ENCODE data around the gene TMEM72.

The TMEM72 gene

DNA sequence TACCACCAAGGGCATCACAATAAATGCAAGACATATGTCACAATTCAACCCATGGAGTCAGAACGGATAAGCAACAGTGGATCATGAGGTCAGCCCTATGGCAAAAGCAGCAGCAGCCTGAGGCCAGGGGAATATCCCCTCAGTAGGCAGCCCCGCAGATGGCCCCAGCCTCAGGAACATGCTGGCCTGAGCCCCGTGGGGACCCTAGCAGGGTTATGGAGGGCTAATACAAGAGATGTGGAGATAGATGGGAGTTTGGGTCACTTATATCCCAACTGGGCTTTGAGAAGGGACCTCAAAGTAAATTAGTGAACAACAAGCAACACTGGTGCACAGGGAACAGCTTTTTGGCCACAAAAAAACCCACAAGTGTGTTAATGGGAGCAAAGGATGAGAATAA, 9.1 kb downstream of the TMEM72 start:
- H3K27me3 ChIP-seq (ENCODE audit: control insufficient read depth in 1 of 2, insufficient read depth in 2 of 2, low read length in 2 of 2), result peaks cover 0 to 2% of the 10 kb centered on the region in 2 donors
- no peak overlapping the region for H3K27ac ChIP-seq (ENCODE audit: low read length)
- H3K9ac ChIP-seq (ENCODE audit: low read length in 2 of 2), result no peak overlapping the region
- H3K36me3 ChIP-seq (ENCODE audit: control insufficient read depth in 2 of 2, insufficient read depth in 2 of 2, low read length in 2 of 2), result no peaks in the 10 kb centered on the region
- no peak overlapping the region for H3K4me3 ChIP-seq (ENCODE audit: low read length in 2 of 2)
- no peaks in the 10 kb centered on the region for H3K4me1 ChIP-seq (ENCODE audit: control insufficient read depth, insufficient read depth, low read length)
- no peaks in the 10 kb centered on the region for H3K9me3 ChIP-seq (ENCODE audit: control insufficient read depth in 2 of 2, low read length in 2 of 2)

DNA sequence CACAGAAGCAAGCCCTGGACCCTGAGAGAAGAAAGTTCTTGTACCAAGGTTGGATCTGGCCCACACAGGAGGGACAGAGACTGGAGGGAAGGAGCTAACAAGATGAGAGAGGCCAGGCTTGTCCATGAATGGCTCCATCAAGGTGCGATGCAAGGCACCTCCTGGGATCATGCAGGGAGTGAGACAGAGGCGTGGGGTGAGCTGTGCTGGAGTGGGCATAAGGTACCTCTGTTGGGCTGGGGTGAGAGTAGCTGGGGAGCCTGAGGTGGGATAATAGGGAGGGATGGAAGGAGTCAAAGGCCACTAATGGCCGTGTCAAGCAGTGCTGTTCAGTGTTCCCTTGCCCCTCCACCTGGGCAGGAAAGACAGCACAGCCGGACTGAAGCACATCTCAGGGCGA, 9.9 kb downstream of the TMEM72 start:
- Histone ChIP-seq H3K9ac (ENCODE audit: low read length in 2 of 2) (no peak overlapping the region), H3K36me3 (ENCODE audit: control insufficient read depth in 2 of 2, insufficient read depth in 2 of 2, low read length in 2 of 2) (no peaks in the 10 kb centered on the region), H3K4me1 (ENCODE audit: control insufficient read depth, insufficient read depth, low read length) (no peaks in the 10 kb centered on the region)

DNA sequence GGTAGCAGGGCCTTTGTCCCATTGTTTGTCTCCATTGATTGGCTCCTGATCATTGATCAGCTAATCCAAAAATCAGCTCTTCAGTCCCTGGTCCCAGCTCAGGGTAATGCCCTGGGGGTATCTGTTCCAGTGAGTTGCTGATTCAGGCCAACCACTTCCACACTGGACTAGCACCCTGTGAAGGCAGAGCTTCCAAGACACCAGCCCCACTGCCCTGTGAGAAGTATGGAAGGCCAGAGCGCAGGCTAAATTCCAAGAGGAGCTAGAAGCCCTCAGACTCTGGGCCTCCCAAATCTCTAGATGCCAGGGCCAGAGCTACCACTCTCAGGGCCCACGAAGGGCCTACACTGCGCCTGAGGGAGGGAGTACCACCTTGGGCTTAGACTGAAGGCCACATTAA, 10.4 kb downstream of the TMEM72 start:
- Histone ChIP-seq H3K36me3 (ENCODE audit: control insufficient read depth in 2 of 2, insufficient read depth in 2 of 2, low read length in 2 of 2) (no peaks in the 10 kb centered on the region), H3K4me1 (ENCODE audit: control insufficient read depth, insufficient read depth, low read length) (no peaks in the 10 kb centered on the region), H3K9ac (ENCODE audit: low read length in 2 of 2) (no peak overlapping the region), H3K9me3 (ENCODE audit: control insufficient read depth in 2 of 2, low read length in 2 of 2) (no peaks in the 10 kb centered on the region), H3K4me3 (ENCODE audit: low read length in 2 of 2) (no peak overlapping the region), H3K27ac (ENCODE audit: low read length) (no peak overlapping the region), H3K27me3 (ENCODE audit: control insufficient read depth in 1 of 2, insufficient read depth in 2 of 2, low read length in 2 of 2) (peaks cover 0 to 2% of the 10 kb centered on the region in 2 donors)

More for the DNA sequence above, 9.9 kb downstream of the TMEM72 start:
- Histone ChIP-seq H3K27ac (ENCODE audit: low read length) (no peak overlapping the region), H3K27me3 (ENCODE audit: control insufficient read depth in 1 of 2, insufficient read depth in 2 of 2, low read length in 2 of 2) (peaks cover 0 to 2% of the 10 kb centered on the region in 2 donors), H3K4me3 (ENCODE audit: low read length in 2 of 2) (no peak overlapping the region), H3K9me3 (ENCODE audit: control insufficient read depth in 2 of 2, low read length in 2 of 2) (no peaks in the 10 kb centered on the region)

DNA sequence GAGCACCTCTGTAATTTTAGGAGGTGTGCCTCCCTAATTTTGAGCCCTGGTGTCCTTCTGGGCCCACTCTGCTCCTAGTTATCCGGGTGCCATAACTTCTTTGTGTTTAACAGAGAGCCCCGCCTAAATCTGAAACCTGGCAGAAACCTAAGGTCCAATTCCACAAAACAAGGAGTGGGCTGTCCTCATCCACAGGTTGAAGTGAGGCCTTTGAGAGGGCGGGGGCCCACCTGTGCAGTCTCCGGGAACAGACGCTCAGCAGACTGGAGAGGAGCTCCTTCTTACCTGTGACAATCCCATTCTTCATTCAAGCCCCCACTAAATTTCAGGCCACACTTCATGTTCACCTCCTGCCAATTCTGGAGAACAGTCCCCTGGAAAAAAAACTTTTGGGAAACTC, 10.9 kb downstream of the TMEM72 start:
- Histone ChIP-seq H3K9me3 (ENCODE audit: control insufficient read depth in 2 of 2, low read length in 2 of 2) (no peaks in the 10 kb centered on the region), H3K27me3 (ENCODE audit: control insufficient read depth in 1 of 2, insufficient read depth in 2 of 2, low read length in 2 of 2) (peaks cover 0 to 2% of the 10 kb centered on the region in 2 donors), H3K36me3 (ENCODE audit: control insufficient read depth in 2 of 2, insufficient read depth in 2 of 2, low read length in 2 of 2) (no peaks in the 10 kb centered on the region), H3K4me1 (ENCODE audit: control insufficient read depth, insufficient read depth, low read length) (no peaks in the 10 kb centered on the region), H3K9ac (ENCODE audit: low read length in 2 of 2) (no peak overlapping the region), H3K4me3 (ENCODE audit: low read length in 2 of 2) (no peak overlapping the region), H3K27ac (ENCODE audit: low read length) (no peak overlapping the region)

DNA sequence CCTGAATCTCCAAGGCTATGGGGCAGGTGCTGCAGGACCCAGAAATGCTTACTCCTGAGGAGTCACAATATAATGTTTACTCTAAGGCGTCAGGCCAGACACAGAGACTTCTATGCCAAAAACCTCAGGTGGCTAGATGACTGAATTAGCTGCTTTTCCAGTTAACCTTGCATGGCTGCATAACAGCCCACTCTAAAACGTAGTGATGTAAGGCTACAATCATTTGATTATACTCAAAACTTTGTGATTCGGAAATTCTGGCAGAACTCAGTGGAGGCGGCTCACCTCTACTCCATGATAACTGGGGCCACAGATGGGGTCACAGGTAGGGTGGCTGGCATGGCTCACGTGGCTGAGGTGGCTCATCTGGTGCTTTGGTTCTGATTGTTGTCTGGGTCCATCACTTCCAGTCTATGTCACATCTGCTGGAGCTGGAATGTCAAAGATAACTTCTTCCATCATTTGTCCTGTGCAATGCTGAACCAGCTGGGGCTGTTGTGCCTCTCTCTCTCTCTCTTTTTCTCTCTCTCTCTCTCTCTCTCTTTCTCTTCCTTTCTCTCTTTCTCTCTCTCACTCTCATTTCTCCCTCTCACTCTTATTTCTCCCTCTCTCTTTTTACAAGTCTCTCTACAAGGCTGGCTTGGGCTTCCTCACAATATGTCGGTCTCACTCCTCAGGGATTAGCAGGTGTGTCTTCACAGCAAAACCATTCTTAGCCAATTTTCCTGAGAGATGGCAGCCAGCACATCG, 11.8 kb downstream of the TMEM72 start:
- Histone ChIP-seq H3K27ac (ENCODE audit: low read length) (no peak overlapping the region), H3K9me3 (ENCODE audit: control insufficient read depth in 2 of 2, low read length in 2 of 2) (no peaks in the 10 kb centered on the region), H3K4me3 (ENCODE audit: low read length in 2 of 2) (no peak overlapping the region), H3K27me3 (ENCODE audit: control insufficient read depth in 1 of 2, insufficient read depth in 2 of 2, low read length in 2 of 2) (peaks cover 0 to 2% of the 10 kb centered on the region in 2 donors), H3K9ac (ENCODE audit: low read length in 2 of 2) (no peak overlapping the region), H3K36me3 (ENCODE audit: control insufficient read depth in 2 of 2, insufficient read depth in 2 of 2, low read length in 2 of 2) (no peaks in the 10 kb centered on the region), H3K4me1 (ENCODE audit: control insufficient read depth, insufficient read depth, low read length) (no peaks in the 10 kb centered on the region)

DNA sequence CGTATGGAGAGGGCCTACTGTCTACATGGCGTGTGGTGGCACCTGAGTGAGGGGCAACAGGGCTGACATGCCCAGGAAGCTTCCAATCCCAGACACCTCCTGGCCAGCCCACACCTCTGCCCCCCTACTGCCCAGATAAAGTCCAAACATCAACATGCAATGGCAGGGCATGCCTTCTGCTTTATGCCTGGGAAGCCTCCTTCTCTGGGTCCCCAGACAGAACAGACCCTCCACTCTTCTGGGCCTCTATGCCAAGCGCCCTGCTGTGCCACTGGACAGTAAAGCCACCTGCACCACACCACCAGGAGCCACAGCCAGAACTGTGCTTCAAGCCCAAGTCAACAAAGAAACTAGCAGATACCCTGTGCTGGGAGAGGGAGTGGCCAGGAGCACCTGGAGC, 12.5 kb downstream of the TMEM72 start:
- Histone ChIP-seq H3K4me1 (ENCODE audit: control insufficient read depth, insufficient read depth, low read length) (no peaks in the 10 kb centered on the region), H3K9me3 (ENCODE audit: control insufficient read depth in 2 of 2, low read length in 2 of 2) (no peaks in the 10 kb centered on the region)

DNA sequence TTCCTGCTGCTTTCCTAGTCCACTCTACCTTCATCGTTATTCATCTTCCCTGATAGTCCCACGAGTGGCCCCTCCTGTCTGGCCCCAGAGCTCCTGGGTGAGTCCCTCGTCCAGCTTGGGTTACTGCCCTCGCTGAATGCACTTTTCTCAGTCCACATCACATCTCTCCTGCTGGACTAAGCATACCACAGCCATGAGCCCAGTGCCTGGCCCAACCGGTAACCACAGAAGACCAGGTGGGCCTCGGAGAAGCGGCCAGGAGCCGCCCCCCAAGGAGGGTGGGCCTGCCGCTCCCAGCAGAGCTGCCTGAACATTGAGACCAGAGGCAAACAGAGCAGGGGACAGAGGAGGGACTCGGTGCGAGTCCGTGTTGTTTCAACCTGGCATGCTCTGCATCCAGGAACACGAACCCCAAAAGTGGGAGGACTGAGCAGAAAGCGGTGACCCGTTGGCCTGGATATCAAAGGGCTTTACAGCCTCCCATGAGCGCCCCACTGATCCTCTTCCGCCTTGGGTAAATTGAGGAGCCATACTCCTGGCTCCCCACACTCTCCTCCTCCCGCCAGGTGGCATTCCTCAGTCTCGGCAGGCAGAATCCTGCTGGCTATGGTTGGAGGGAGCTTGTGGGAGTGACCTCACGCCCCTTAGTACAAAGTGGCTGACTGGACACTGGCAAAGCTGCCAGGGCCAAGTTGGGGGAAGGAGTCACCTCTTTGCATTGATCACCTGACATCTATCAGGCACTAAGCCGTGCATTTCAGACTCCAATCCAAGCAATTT, 13.3 kb downstream of the TMEM72 start:
- Histone ChIP-seq H3K27me3 (ENCODE audit: control insufficient read depth in 1 of 2, insufficient read depth in 2 of 2, low read length in 2 of 2) (peaks cover 0 to 2% of the 10 kb centered on the region in 2 donors), H3K27ac (ENCODE audit: low read length) (no peak overlapping the region), H3K4me1 (ENCODE audit: control insufficient read depth, insufficient read depth, low read length) (no peaks in the 10 kb centered on the region), H3K9ac (ENCODE audit: low read length in 2 of 2) (no peak overlapping the region), H3K4me3 (ENCODE audit: low read length in 2 of 2) (no peak overlapping the region), H3K36me3 (ENCODE audit: control insufficient read depth in 2 of 2, insufficient read depth in 2 of 2, low read length in 2 of 2) (no peaks in the 10 kb centered on the region), H3K9me3 (ENCODE audit: control insufficient read depth in 2 of 2, low read length in 2 of 2) (no peaks in the 10 kb centered on the region)

More for the DNA sequence above, 12.5 kb downstream of the TMEM72 start:
- Histone ChIP-seq H3K36me3 (ENCODE audit: control insufficient read depth in 2 of 2, insufficient read depth in 2 of 2, low read length in 2 of 2) (no peaks in the 10 kb centered on the region), H3K27me3 (ENCODE audit: control insufficient read depth in 1 of 2, insufficient read depth in 2 of 2, low read length in 2 of 2) (peaks cover 0 to 2% of the 10 kb centered on the region in 2 donors), H3K9ac (ENCODE audit: low read length in 2 of 2) (no peak overlapping the region), H3K4me3 (ENCODE audit: low read length in 2 of 2) (no peak overlapping the region), H3K27ac (ENCODE audit: low read length) (no peak overlapping the region)

DNA sequence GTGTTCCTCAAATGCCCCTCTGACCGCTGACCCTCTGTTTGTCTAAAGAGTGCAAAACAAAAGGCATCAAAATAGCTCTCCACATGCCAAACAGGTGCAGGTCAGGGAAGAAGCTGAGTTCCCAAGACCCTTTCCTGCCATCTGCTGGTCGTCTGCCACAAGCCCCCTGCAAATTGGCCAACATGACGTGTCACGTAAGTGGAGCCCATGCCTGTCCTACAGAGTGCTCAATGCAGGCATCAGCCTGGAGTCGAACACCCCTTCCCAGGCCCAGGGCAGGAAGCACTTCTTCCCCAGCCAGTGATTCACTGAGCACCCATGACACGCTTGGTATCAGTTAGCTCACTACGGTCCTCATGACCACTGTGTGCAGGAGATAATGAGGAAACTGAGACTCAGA, 14.1 kb downstream of the TMEM72 start:
- no peaks in the 10 kb centered on the region for H3K4me1 ChIP-seq (ENCODE audit: control insufficient read depth, insufficient read depth, low read length)
- no peak overlapping the region for H3K27ac ChIP-seq (ENCODE audit: low read length)
- no peak overlapping the region for H3K9ac ChIP-seq (ENCODE audit: low read length in 2 of 2)
- peaks cover 0 to 2% of the 10 kb centered on the region in 2 donors for H3K27me3 ChIP-seq (ENCODE audit: control insufficient read depth in 1 of 2, insufficient read depth in 2 of 2, low read length in 2 of 2)
- no peaks in the 10 kb centered on the region for H3K9me3 ChIP-seq (ENCODE audit: control insufficient read depth in 2 of 2, low read length in 2 of 2)
- no peak overlapping the region for H3K4me3 ChIP-seq (ENCODE audit: low read length in 2 of 2)
- H3K36me3 ChIP-seq (ENCODE audit: control insufficient read depth in 2 of 2, insufficient read depth in 2 of 2, low read length in 2 of 2), result no peaks in the 10 kb centered on the region

DNA sequence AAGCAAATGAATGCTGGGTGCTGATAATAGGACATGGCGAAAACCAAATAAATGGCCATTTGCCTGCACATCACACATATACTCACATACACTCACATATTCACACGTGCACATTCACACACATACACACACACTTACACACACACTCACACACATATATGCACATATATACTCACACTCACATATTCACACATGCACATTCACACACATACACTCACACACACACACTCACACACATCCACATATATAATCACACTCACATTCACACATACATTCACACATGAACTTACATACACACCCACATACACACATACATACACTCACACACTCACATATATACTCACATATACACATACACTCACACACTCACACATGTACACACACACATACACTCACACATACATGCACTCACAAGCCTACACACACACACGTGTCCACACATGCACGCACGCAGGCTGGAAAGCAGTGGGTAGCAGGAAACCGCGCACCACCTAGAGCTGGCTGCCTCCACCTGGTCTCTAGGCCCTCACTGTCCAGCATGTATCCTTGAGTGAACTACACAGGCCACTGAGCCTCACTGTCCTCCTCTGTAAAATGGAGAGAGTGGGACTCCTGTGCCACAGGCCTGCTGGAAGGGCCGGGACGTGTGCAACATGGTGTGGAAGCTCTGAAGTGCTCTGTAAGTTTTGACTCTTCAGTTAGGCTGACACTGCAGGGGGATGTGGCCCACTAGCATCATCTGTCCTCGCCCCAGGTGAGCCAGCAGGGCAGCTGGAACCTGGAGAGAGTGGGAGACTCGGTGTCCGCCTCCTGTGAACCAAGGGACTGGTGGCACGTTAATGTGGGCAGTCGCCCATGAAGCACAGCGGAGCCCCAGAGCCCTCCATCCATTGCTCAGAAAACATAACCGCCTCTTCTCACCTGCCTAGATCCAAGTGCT, 14.9 kb downstream of the TMEM72 start:
- Histone ChIP-seq H3K4me1 (ENCODE audit: control insufficient read depth, insufficient read depth, low read length) (no peaks in the 10 kb centered on the region), H3K27me3 (ENCODE audit: control insufficient read depth in 1 of 2, insufficient read depth in 2 of 2, low read length in 2 of 2) (peaks cover 0 to 2% of the 10 kb centered on the region in 2 donors), H3K4me3 (ENCODE audit: low read length in 2 of 2) (no peak overlapping the region), H3K27ac (ENCODE audit: low read length) (no peak overlapping the region), H3K36me3 (ENCODE audit: control insufficient read depth in 2 of 2, insufficient read depth in 2 of 2, low read length in 2 of 2) (no peaks in the 10 kb centered on the region), H3K9me3 (ENCODE audit: control insufficient read depth in 2 of 2, low read length in 2 of 2) (no peaks in the 10 kb centered on the region), H3K9ac (ENCODE audit: low read length in 2 of 2) (no peak overlapping the region)

DNA sequence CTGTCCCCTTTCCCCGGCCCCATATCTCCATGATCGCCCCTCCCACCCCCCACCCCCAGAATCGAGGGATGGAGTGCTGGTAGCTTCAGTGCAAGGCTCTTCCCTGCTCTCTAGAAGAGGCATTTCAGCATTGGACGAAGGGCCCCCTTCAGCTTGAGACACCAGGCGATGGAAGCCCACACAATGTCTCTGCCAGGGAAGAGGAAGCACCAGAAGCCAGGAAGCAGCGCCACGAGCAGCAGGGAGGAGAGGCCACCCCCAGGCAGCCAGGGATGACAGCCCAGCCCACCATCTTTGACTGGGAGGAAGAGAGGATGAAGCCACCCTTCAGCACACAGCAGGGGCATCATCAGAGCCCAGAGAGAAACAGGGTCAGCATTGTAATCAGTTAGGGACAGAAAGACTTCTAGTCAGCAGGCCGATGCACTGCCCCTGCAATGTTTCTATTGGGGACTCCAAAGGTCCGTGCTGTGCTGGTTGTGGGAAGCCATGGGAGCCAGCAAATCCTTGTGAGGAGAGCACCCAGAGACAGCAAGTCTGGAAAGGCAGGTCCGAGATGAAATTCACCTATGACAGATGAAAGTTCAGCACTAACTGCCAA, 15.7 kb downstream of the TMEM72 start:
- Histone ChIP-seq H3K27ac (ENCODE audit: low read length) (no peak overlapping the region), H3K4me3 (ENCODE audit: low read length in 2 of 2) (no peak overlapping the region), H3K4me1 (ENCODE audit: control insufficient read depth, insufficient read depth, low read length) (no peaks in the 10 kb centered on the region), H3K36me3 (ENCODE audit: control insufficient read depth in 2 of 2, insufficient read depth in 2 of 2, low read length in 2 of 2) (no peaks in the 10 kb centered on the region), H3K9ac (ENCODE audit: low read length in 2 of 2) (no peak overlapping the region), H3K27me3 (ENCODE audit: control insufficient read depth in 1 of 2, insufficient read depth in 2 of 2, low read length in 2 of 2) (peaks cover 0 to 2% of the 10 kb centered on the region in 2 donors), H3K9me3 (ENCODE audit: control insufficient read depth in 2 of 2, low read length in 2 of 2) (no peaks in the 10 kb centered on the region)

All from stomach smooth muscle (tissue), 2 donors.